ENCODE measurements around the gene OGN.

- TF ChIP-seq, protein P1, sequence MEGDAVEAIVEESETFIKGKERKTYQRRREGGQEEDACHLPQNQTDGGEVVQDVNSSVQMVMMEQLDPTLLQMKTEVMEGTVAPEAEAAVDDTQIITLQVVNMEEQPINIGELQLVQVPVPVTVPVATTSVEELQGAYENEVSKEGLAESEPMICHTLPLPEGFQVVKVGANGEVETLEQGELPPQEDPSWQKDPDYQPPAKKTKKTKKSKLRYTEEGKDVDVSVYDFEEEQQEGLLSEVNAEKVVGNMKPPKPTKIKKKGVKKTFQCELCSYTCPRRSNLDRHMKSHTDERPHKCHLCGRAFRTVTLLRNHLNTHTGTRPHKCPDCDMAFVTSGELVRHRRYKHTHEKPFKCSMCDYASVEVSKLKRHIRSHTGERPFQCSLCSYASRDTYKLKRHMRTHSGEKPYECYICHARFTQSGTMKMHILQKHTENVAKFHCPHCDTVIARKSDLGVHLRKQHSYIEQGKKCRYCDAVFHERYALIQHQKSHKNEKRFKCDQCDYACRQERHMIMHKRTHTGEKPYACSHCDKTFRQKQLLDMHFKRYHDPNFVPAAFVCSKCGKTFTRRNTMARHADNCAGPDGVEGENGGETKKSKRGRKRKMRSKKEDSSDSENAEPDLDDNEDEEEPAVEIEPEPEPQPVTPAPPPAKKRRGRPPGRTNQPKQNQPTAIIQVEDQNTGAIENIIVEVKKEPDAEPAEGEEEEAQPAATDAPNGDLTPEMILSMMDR (IDR thresholded peaks at IDR 0.05): no peak
- TF ChIP-seq POLR2A (IDR thresholded peaks at IDR 0.05) (no peak), EP300 (IDR thresholded peaks at IDR 0.05) (no peak), POLR2AphosphoS5 (IDR thresholded peaks at IDR 0.05) (no peak)
These were observed 6.5 kb downstream of the OGN start for GRCh38 chr9:92397853-92398252.
